T-cell (primary cell): Measurements from ENCODE around the gene MPHOSPH8. TPM values are rescaled to one million over a fixed set of nuclear protein-coding genes. Genes with fewer than 3 reads are reported as not detected.
"Not testable (repeated sequence)": the region's sequence is repeated elsewhere in the genome, so short reads cannot be mapped to it uniquely, and the experiment has no call there.

Experiments used
- ATAC-seq, 4 experiments: fragments of 200-7000 bp in 3 of 4; fragments of 150-1000 bp in 1 of 4; cut with Tn5 transposase; replicated peaks in 1 of 4; 1 replicate in 3 of 4; 2 replicates in 1 of 4; pipeline ENCODE4 v1.10.0; 2021; ENCODE audit warnings: moderate library complexity in 3 of 4, mild to moderate bottlenecking in 2 of 4, moderate number of reproducible peaks in 1 of 4
- CTCF ChIA-PET, 2 donors: fragments of 300-600 bp; sonication (Branson Sonifier 250); formaldehyde crosslinking; loops; one replicate each; lab custom pipeline; 2022; ENCODE audit warnings: antibody characterized with exemption in 2 of 2; lab: Charles Lee
- POLR2A ChIA-PET, 2 donors: fragments of 300-600 bp; sonication (Branson Sonifier 250); formaldehyde crosslinking; loops; one replicate each; lab custom pipeline; 2022; ENCODE audit warnings: antibody characterized with exemption in 2 of 2; lab: Charles Lee
- DNase-seq, 35 experiments: peaks; one replicate each; pipeline versions ENCODE4 v3.0.0 to v3.0.0-alpha.2; 2013 to 2023
- H3K27ac ChIP-seq: one replicate; pipeline ENCODE4 v1.5.1; 2013; ENCODE audit warnings: low read length
- H3K27me3 ChIP-seq, 2 experiments: replicated peaks in 1 of 2; 1 replicate in 1 of 2; 2 replicates in 1 of 2; pipeline versions ENCODE4 v1.6.1 to v1.7.0; 2013; ENCODE audit warnings: low read length in 1 of 2, mixed read lengths in 1 of 2; ENCODE audit not compliant: control insufficient read depth in 2 of 2, insufficient read depth in 2 of 2; ENCODE audit errors: extremely low read depth in 1 of 2
- H3K36me3 ChIP-seq, 2 donors: 1 replicate in 1 of 2; 2 replicates in 1 of 2; pipeline versions ENCODE4 v1.6.1 to v1.7.0; 2013; ENCODE audit warnings: low read length in 1 of 2; ENCODE audit not compliant: control insufficient read depth in 2 of 2, insufficient read depth in 1 of 2; ENCODE audit errors: extremely low read depth in 1 of 2
- H3K4me1 ChIP-seq, 2 experiments: 1 replicate in 1 of 2; 2 replicates in 1 of 2; pipeline versions ENCODE4 v1.6.1 to v1.7.0; 2013; ENCODE audit warnings: low read length in 2 of 2, mixed read lengths in 1 of 2; ENCODE audit not compliant: insufficient read depth in 2 of 2, control insufficient read depth in 1 of 2; ENCODE audit errors: extremely low read depth in 1 of 2
- H3K4me3 ChIP-seq, 2 donors: 1 replicate in 1 of 2; 2 replicates in 1 of 2; pipeline versions ENCODE4 v1.5.1 to v1.7.0; 2013; ENCODE audit warnings: mild to moderate bottlenecking in 2 of 2, low read length in 1 of 2, moderate library complexity in 1 of 2; ENCODE audit not compliant: control insufficient read depth in 1 of 2; ENCODE audit errors: extremely low read depth in 1 of 2
- H3K9me3 ChIP-seq: 2 replicates; pipeline ENCODE4 v1.7.0; 2013
- H3K27ac Mint-ChIP-seq, 2 donors: one replicate each; pipeline ENCODE4 v1.8.0; 2020 to 2021; ENCODE audit warnings: mild to moderate bottlenecking in 2 of 2, mixed read lengths in 2 of 2
- H3K27me3 Mint-ChIP-seq, 2 donors: one replicate each; pipeline ENCODE4 v1.8.0; 2021 to 2022; ENCODE audit warnings: mixed read lengths in 2 of 2
- H3K36me3 Mint-ChIP-seq: one replicate; pipeline ENCODE4 v1.8.0; 2021; ENCODE audit warnings: mixed read lengths
- H3K4me1 Mint-ChIP-seq, 3 donors: one replicate each; pipeline ENCODE4 v1.8.0; 2020 to 2022; ENCODE audit warnings: mixed read lengths in 3 of 3, mild to moderate bottlenecking in 1 of 3
- H3K4me3 Mint-ChIP-seq, 3 donors: one replicate each; pipeline ENCODE4 v1.8.0; 2020 to 2022; ENCODE audit warnings: mild to moderate bottlenecking in 3 of 3, mixed read lengths in 3 of 3, moderate library complexity in 3 of 3
- H3K9me3 Mint-ChIP-seq, 3 donors: one replicate each; pipeline ENCODE4 v1.8.0; 2020 to 2022; ENCODE audit warnings: mixed read lengths in 3 of 3
- WGBS: methylation state at CpG from one replicate; pipeline ENCODE4 v1.1.5; 2013; ENCODE audit warnings: missing lambda C conversion rate; ENCODE audit not compliant: insufficient coverage; 5-methylcytosine and 5-hydroxymethylcytosine counted together
- total RNA-seq, 35 experiments: library from RNA in 6 of 35; stranded (reverse) in 6 of 35; fragments of 120-200 nt in 1 of 35; gene quantifications; one replicate each; pipeline versions ENCODE4 v1.2.1 to v1.2.4 and lab custom pipeline; 2013 to 2026

Gene MPHOSPH8
- total RNA-seq, 5 donors from 2014 or later (not counting 1 experiment from before 2014, with no cell fraction given) = 64.5 to 91.3 (median 84.1) TPM

DNA sequence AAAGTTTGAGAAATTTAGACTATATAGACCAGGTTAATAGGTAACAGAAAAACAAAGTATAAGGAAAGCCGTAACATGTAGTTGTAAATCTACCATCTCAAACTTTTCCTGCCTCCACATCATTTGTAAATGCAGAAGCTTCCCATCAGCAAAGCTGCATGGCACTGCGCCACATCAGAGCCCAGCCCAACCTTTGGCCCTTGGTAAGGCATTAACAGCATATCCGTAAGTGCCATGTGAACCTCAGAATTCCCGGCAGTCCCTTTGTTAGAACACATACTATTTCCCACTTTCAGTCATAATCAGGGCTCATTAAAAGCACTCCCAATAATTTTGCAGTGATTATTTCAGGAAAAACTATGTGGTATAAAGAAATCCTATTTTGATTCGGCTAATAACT lies 51.6 kb downstream of the MPHOSPH8 start:
- H3K9me3 ChIP-seq = no peaks in the 10 kb centered on the region
- H3K4me3 Mint-ChIP-seq = no peak overlapping the region
- CTCF ChIA-PET = interaction anchor here in 1 of 2 donors (0.6 kb wide), 1 partner anchor 202 kb away, joined by 3 read pairs; no protein-coding TSS in a partner anchor
- peaks cover 0 to 6% of the 10 kb centered on the region in 2 donors for H3K36me3 ChIP-seq
- peaks cover 13% of the 10 kb centered on the region for H3K36me3 Mint-ChIP-seq
- peak overlapping the region in 1 of 2 donors; percentile 44 for H3K27ac Mint-ChIP-seq
- H3K27ac ChIP-seq = no peak overlapping the region
- H3K27me3 ChIP-seq = no peaks in the 10 kb centered on the region
- H3K4me3 ChIP-seq = no peak overlapping the region
- peaks cover 32 to 40% (median 38%) of the 10 kb centered on the region in 3 donors for H3K4me1 Mint-ChIP-seq
- 92% methylated on average over 2 of the region's 5 CpGs for WGBS
- no peaks in the 10 kb centered on the region for H3K27me3 Mint-ChIP-seq
- no peak for DNase-seq
- POLR2A ChIA-PET = no interaction called here
- H3K4me1 ChIP-seq = peaks cover 4 to 6% of the 10 kb centered on the region in 2 experiments
- no peak for ATAC-seq
- no peaks in the 10 kb centered on the region for H3K9me3 Mint-ChIP-seq

DNA sequence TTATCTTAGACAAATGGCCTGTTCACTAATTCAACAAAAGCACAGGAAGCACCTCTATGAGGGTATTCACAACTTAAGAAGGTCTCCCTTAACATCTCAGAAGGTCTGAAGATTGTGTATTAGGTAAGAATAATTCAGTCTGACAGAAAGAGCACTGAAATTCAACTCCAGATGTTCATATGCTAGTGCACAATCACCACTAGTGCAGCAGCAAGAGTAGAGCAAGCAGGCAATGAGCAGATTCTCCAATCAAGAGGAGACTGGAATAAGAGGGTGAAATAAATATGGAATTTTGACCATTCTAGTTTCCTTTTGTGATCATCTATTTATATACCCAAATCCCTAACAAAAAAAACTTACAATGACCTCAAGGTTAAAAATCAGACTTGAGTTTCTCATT lies 52.0 kb downstream of the MPHOSPH8 start:
- Mint-ChIP-seq H3K4me1 (peaks cover 32 to 40% (median 38%) of the 10 kb centered on the region in 3 donors), H3K9me3 (no peaks in the 10 kb centered on the region), H3K36me3 (peaks cover 16% of the 10 kb centered on the region), H3K4me3 (no peak overlapping the region), H3K27ac (peak overlapping the region in 1 of 2 donors; percentile 5), H3K27me3 (no peaks in the 10 kb centered on the region)
- no peaks in the 10 kb centered on the region for H3K27me3 ChIP-seq
- ChIA-PET POLR2A (no interaction called here), CTCF (interaction anchor here in 1 of 2 donors (0.6 kb wide), 1 partner anchor 202 kb away, joined by 3 read pairs; no protein-coding TSS in a partner anchor)
- no peak overlapping the region for H3K27ac ChIP-seq
- H3K4me3 ChIP-seq = no peak overlapping the region
- ATAC-seq (no peak), DNase-seq (no peak)
- no peaks in the 10 kb centered on the region for H3K9me3 ChIP-seq
- H3K4me1 ChIP-seq = peaks cover 4 to 6% of the 10 kb centered on the region in 2 experiments
- peaks cover 0 to 10% of the 10 kb centered on the region in 2 donors for H3K36me3 ChIP-seq

DNA sequence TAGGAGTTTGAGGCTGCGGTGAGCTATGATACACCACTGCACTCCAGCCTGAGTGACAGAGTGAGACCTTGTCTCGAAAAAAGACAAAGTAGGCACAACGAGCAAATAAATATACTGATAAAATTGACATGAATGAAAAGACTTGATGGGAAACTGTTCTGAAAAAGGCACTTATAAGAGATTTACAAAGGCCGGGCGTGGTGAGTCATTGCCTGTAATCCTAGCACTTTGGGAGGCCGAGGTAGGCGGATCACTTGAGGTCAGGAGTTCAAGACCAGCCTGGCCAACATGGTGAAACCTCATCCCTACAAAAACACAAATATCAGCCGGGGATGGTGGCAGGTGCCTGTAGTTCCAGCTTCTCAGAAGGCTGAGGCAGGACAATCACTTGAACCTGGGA lies 58.0 kb downstream of the MPHOSPH8 start:
- H3K27ac ChIP-seq, H3K9me3 Mint-ChIP-seq, H3K4me3 ChIP-seq, ATAC-seq, H3K4me1 ChIP-seq, H3K4me3 Mint-ChIP-seq, POLR2A ChIA-PET, DNase-seq, H3K27me3 ChIP-seq, H3K27me3 Mint-ChIP-seq, CTCF ChIA-PET, H3K9me3 ChIP-seq, H3K27ac Mint-ChIP-seq: not testable (repeated sequence)
- Mint-ChIP-seq H3K36me3 (peaks cover 27% of the 10 kb centered on the region), H3K4me1 (peaks cover 6 to 10% (median 10%) of the 10 kb centered on the region in 3 donors)
- 100% methylated on average over 3 of the region's 8 CpGs for WGBS
- peaks cover 5 to 25% of the 10 kb centered on the region in 2 donors for H3K36me3 ChIP-seq

DNA sequence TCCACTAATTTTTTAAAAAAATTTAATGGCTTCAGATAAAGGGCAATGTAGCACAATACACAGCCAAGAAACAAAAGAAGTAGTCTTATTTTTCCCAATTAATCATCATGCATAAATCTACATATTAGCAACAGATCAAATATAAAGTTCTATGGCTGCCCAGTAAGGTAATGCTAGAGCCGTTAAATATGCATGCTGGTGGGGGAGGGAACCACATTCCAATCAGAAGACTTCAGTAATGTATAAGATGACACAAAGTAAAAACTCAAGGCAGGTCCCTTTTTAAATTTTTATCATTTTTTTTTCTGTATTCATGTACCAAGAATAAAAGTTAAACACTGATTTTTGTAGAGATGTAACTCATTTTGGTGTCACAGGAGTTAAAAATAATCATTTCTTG lies 62.0 kb downstream of the MPHOSPH8 start:
- no peaks in the 10 kb centered on the region for H3K9me3 ChIP-seq
- CTCF ChIA-PET = no interaction called here
- H3K36me3 ChIP-seq = peaks cover 5 to 15% of the 10 kb centered on the region in 2 donors
- H3K4me1 Mint-ChIP-seq = peaks cover 13 to 21% (median 21%) of the 10 kb centered on the region in 3 donors
- no peaks in the 10 kb centered on the region for H3K9me3 Mint-ChIP-seq
- no peaks in the 10 kb centered on the region for H3K4me1 ChIP-seq
- no peak overlapping the region for H3K4me3 Mint-ChIP-seq
- peaks cover 27% of the 10 kb centered on the region for H3K36me3 Mint-ChIP-seq
- H3K27ac Mint-ChIP-seq = peak overlapping the region in 1 of 2 donors; percentile 24
- DNase-seq = no peak
- POLR2A ChIA-PET = no interaction called here
- no peaks in the 10 kb centered on the region for H3K27me3 ChIP-seq
- H3K27ac ChIP-seq = no peak overlapping the region
- no peaks in the 10 kb centered on the region for H3K27me3 Mint-ChIP-seq
- no peak overlapping the region for H3K4me3 ChIP-seq
- ATAC-seq = no peak
- no CpG with 5 or more reads among the region's 1 CpG for WGBS

DNA sequence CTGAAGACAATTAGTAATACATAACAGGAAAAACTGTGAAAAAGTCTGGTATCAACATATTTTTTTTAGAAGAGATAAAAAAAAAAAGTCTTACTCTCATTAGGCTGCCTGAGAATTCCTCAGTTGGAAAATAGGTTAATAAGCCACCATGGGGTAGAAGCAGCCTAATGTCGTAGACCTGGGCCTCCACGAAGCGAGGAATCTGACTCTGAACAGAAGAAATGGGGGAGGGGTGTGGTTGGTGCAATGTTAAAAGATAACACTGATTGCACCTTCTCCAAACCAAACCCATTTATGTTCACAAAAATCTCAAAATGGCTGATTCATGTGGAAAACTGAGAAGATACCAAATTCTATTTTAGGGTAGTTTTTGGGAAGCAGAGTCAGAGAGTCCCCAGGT lies 62.4 kb downstream of the MPHOSPH8 start:
- Histone ChIP-seq H3K4me3 (no peak overlapping the region), H3K27me3 (no peaks in the 10 kb centered on the region), H3K9me3 (no peaks in the 10 kb centered on the region), H3K4me1 (no peaks in the 10 kb centered on the region), H3K36me3 (peaks cover 5 to 15% of the 10 kb centered on the region in 2 donors), H3K27ac (no peak overlapping the region)
- peaks cover 13 to 23% (median 18%) of the 10 kb centered on the region in 3 donors for H3K4me1 Mint-ChIP-seq
- ATAC-seq (no peak), DNase-seq (no peak)
- no peaks in the 10 kb centered on the region for H3K9me3 Mint-ChIP-seq
- no peak overlapping the region for H3K27ac Mint-ChIP-seq
- H3K27me3 Mint-ChIP-seq = no peaks in the 10 kb centered on the region
- ChIA-PET CTCF (no interaction called here), POLR2A (no interaction called here)
- WGBS = no CpG with 5 or more reads among the region's 3 CpGs
- H3K36me3 Mint-ChIP-seq = peaks cover 23% of the 10 kb centered on the region
- H3K4me3 Mint-ChIP-seq = no peak overlapping the region

DNA sequence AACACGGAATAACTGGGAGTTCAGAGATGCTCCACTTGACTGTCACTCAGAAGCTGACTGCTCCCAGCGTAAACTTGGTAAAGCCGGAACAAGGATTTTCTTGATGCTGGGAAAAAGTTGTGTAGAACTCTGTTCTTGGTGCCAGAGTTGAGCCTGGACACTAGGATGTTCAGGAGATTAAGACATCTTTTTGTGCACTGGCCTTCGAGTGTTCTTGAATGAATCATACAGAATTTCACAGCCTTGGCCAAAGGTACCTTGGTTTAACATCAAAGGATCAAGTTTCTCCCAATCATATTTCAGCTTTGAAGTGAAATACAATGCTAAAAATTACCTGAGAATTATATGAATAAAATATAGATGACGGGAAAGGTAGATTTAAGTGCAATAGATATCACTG lies 67.5 kb downstream of the MPHOSPH8 start:
- H3K4me3 Mint-ChIP-seq, H3K4me1 ChIP-seq, DNase-seq, H3K36me3 ChIP-seq, H3K27ac ChIP-seq, H3K27ac Mint-ChIP-seq, H3K27me3 ChIP-seq, H3K9me3 ChIP-seq, H3K9me3 Mint-ChIP-seq, H3K27me3 Mint-ChIP-seq, CTCF ChIA-PET, H3K4me3 ChIP-seq, POLR2A ChIA-PET, H3K36me3 Mint-ChIP-seq, ATAC-seq: not testable (repeated sequence)
- peaks cover 12 to 21% (median 18%) of the 10 kb centered on the region in 3 donors for H3K4me1 Mint-ChIP-seq
- no CpG with 5 or more reads among the region's 5 CpGs for whole genome bisulfite sequencing

DNA sequence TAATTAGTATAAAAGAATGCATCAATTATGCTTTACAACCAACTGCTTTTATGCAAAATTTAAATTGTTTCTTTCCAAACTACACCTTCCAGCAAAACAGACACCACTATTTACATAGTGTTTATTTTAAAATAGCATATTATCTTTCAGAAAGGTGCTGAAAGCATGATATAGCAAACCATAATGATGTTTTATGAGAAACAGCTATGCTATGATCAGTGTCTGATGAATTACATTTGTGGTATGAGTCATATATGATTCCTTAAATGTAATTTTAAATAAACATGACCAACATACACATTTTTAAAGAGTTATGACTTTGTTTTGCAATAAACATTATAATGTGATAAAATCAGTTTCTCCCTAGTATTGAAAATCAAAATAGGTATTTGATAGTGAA lies 68.2 kb downstream of the MPHOSPH8 start:
- H3K27ac Mint-ChIP-seq, H3K36me3 Mint-ChIP-seq, ATAC-seq, H3K27me3 Mint-ChIP-seq, CTCF ChIA-PET, H3K4me3 ChIP-seq, H3K4me1 ChIP-seq, H3K36me3 ChIP-seq, H3K4me3 Mint-ChIP-seq, H3K27me3 ChIP-seq, H3K9me3 ChIP-seq, H3K27ac ChIP-seq, DNase-seq, H3K9me3 Mint-ChIP-seq: not testable (repeated sequence)
- POLR2A ChIA-PET = interaction anchor here in 1 of 2 donors (0.5 kb wide), 1 partner anchor 19 kb away, joined by 12 read pairs; no protein-coding TSS in a partner anchor
- H3K4me1 Mint-ChIP-seq = peaks cover 12 to 21% (median 16%) of the 10 kb centered on the region in 3 donors
